HG03066 (cell line): ENCODE data around the gene GNA14.
"Not testable (repeated sequence)": the region's sequence is repeated elsewhere in the genome, so short reads cannot be mapped to it uniquely, and the experiment has no call there.

Experiments
- ATAC-seq: cut with Tn5 transposase; IDR thresholded peaks from one replicate; pipeline ENCODE4 v1.9.1; 2021; ENCODE audit warnings: low read depth; ENCODE audit not compliant: unreplicated experiment

GNA14 gene

DNA sequence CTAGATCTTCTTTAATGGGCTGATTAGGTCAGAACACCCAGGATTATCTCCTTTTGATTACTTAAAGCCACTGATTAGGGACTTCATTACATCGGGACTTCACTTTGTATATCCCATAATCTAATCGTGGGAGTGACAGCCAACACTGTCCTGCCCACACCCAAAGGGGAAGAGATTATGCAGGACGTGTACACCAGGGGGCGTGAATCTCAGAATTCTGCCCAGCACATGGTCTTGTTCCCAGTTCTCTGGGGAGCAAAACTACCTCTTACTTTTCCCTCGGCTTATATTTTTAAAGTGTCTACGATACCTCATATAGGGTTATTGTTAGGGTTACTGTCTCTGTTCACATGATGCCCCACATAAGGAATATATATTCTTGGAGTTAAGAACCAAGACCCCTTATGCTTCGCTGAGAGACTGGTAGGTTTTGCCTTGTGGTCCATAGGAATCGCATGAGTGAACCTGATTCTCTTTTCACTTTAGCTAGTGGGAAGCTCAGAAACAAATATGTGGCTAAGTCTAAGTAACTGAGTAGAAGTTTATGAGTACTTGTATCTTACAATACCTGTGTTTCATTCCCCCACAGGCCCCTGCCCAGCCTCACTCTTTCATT is 192.7 kb downstream of the GNA14 start:
- no peak for ATAC-seq

DNA sequence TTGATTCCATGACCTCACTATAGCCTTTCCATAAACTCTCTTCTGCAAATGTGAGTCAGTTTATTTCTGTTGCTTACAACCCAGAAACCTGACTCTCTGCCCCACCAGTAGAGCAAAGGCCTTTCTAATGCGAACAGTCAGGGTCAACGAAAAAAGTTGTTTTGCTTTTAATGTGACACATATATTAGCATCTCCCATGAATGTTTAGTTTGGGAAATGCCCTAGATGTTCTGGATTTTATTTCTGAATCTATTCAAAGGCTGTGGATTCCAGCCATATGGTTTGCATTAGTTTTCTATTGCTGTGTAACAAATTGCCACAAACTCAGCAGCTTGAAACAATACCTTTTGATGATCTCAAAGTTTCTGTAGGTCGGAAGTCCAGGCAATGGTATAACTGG is 193.5 kb downstream of the GNA14 start:
- ATAC-seq = no peak

DNA sequence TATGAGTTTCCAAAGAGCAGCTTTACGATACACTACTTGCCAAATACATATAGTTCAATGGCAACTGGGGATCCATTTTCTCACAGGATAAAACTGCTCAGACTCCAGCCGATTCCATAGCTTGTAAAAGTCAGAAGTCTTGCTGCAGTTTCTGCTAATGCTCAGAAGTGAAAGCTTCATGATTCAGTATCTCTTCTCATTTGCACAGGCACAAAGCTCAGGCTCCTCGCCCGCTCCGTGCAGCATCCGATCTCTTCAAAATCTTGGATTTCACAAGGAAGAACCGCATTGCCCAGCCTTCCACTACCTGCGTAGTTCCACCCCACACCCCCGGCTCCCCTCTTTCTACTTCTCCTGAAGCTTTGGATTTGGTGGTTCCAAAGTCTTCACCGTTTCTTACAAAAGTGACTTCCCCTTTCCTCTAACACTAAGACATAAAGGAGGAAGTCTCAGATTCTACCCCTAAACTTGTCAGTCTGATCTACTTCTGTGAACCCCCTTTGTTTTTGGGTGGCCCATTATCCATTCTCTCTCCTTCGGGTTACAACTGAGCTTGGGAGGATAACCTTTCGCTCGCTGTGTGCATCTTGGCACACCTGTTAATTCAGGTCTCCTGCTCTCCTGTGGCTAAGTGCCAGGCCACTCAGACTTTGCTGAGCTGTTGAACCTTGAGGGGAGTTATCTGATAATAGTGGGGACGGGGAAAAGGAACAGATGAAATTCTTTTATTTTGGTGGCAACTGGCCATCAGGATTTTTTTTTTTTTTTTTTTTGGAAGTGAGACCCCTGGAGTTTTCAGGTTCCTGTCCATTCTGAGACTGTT is 194.1 kb downstream of the GNA14 start:
- ATAC-seq = no peak

DNA sequence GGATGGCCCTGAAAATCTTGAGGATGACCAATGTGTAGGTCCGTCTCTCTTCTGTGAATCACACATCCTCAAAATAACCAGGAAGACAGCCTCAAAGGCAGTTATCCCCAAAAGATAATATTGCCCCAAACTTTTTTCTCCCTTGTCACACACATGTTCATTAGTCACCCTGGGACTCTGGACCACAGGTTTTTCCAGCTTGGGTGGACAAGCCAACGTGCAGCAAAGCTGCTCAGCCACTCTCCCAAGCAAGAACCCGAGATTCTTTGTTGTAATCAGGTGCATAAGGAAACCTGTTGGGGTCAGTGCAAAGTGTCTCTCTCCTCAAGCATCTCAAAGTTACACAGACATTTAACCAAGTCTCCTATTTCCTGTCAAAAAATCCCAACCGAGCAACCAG is 196.6 kb downstream of the GNA14 start:
- no peak for ATAC-seq

DNA sequence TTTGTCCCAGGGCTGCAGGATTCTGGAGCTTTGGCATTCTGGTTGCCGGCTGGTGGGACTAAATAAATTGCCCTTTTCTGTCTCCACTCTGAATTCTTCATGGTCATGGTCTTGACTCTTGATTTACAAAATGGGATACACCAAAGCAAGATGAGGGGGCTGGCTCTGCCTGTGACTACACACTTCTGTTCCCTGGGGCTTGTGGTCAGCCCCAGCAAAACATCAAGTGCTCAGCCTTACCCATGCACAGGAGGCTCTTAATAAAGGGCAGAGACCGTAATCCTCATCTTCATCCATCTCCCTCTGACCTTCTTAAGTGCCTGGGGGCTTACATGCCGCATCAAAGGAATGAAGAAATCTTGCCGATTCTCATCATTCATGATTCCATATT is 198.0 kb downstream of the GNA14 start:
- no peak for ATAC-seq

DNA sequence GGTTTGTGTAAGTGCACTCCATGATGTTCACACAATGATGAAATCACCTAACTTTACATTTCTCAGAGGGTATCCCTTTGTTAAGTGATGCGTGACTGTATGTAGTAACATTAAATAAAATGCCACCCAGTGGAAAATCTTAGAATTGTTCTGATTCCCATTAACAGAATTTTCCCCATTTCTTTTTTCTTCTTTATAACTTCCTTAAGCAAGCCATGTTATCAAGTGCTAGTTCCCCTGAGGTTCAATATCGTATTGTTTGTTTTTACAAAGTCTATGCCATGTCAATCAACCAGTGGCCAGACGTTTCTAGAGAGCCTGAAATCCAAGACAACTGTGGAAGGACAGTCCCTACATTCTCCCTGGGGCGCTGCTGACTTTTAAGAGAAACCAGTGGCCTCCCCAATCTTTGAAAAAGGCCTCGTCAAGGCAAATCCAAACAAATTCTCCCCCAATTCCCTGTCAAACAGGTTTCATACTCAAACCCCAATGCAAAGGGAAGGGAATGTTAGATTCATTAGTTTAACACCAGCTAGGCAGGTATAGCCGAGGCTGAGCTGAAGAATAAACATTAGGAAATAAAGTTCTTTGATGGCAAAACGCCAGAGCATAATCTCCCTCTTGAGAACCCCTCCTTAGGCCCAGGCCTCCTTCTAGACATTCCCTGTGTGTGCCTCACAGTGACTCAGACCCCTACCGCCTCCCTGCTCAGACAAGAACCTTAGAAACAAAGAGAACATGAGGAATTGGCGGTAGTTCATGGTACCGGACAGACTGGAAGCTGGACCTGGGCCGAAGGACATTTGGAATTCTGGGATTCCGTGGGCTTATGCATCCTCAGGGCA is 198.7 kb downstream of the GNA14 start:
- no peak for ATAC-seq

DNA sequence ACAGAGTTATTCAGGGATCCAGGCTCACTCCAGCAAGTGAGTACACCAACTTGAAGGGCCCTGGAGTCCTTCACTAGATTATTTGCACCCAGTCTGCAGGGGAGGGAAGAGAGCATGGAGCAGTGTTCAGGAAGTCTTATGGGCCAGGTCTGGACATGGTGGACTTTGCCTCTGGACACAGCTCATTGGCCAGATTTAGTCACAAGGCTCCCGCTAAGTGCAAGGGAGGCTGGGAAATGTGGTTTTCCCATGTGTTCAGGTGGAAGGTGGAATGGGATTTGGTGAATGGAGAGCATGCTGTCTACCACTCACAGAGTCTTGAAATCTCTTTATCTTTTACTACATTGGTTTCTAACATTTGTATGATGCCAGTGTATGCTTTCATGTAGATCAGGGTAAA is 200.5 kb downstream of the GNA14 start:
- no peak for ATAC-seq

DNA sequence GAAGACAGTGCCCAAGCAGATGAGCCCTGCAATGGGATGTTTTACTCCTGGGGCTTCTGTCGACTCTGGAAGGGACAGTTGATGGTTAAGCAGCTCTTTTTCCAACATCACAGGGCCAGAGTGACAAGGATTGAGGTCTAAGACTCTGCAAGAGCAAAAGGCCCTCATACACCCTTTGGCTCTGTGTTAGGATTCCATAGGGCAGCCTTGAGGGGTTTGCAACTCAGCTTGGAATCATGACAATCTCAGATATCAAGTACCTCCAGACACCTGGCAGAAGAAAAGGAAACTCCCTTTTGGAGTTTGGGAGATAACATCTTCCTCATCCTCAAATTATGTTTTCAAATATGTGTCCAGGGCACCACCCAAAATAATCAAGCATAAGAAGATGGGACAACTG is 205.7 kb downstream of the GNA14 start:
- ATAC-seq = no peak

DNA sequence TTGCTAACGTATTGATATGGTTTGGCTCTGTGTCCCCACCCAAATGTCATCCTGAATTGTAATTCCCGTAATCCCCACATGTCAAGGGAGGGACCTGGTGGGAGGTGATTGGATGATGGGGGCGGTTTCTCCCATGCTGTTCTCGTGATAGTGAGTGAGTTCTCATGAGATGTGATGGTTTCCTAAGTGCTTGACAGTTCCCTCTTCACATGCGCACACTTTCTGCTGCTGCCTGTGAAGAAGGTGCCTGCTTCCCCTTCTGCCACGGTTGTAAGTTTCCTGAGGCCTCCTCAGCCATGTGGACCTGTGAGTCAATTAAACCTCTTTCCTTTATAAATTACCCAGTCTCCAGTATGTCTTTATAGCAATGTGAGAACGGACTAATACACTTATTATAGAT is 207.0 kb downstream of the GNA14 start:
- not testable (repeated sequence) for ATAC-seq

DNA sequence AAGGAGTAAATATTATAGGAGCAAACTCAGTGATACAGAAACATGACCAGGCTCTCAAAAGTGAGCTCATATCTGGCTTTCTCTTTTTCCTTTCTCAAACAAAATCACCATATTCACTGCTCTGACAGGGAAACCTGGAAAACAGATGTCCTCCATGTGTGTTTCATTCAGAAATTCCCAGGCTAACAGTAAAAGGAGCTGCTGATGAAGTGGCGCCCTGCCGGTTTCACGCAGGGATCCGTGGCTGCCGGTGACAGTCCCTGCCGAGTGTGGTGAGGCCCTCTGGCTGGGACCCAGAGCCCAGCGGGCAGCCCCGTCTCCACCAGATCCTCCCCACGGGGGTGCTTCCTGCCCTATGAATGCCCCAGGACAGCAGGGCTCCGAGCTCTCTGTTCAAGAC is 208.1 kb downstream of the GNA14 start:
- ATAC-seq = no peak

DNA sequence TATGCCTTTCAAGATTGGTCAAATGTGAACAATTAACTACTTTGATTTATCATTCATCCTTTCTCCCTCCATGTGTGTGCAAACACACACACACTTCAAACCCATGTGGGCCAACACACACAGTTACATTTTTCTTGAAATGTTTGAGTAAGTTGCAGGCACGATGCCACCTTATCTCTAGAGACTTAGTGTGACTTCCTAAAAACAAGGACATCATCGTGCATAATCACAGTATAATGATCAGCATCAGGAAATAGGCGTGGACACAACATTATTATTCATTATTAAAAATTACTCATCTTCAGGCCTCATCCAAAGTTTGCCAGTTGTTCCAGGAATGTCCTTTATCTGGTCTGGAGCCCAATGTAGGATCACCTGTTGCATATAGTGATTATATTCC is 209.5 kb downstream of the GNA14 start:
- ATAC-seq = no peak

DNA sequence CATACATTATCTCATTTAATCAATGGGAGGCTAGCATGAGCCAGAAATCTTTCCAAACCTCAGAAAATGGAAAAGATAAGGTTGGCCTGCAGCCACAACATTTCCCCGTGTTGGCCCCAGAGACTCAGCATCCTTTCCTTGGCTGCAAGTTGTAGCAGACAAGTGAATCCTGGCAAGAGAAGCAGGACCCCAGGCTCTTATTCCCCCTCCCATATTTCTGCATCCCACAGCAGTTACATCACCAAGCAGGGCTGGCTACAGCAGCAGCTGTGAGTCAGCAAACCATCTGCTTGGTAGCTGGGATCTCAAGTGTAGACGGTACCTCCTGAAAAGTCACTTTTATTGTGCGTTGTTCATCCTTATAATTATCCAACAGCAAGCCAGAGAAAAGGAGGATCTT is 212.4 kb downstream of the GNA14 start:
- no peak for ATAC-seq

DNA sequence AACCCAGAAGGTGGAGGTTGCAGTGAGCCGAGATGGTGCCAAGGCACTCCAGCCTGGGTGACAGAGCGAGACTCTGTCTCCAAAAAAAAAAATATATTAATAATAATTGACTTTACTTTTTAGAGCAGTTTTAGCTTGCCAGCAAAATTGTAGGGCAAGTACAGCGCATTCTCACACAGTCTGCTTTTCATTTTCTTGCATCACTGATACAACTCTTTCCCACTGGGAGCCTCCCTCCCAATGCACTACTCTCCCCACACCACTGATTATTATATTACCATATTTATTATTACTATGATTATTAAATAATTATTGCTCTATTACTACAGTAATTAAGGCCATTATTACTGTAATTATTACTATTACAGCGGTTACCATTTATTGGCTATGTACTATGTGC is 212.8 kb downstream of the GNA14 start:
- no peak for ATAC-seq

DNA sequence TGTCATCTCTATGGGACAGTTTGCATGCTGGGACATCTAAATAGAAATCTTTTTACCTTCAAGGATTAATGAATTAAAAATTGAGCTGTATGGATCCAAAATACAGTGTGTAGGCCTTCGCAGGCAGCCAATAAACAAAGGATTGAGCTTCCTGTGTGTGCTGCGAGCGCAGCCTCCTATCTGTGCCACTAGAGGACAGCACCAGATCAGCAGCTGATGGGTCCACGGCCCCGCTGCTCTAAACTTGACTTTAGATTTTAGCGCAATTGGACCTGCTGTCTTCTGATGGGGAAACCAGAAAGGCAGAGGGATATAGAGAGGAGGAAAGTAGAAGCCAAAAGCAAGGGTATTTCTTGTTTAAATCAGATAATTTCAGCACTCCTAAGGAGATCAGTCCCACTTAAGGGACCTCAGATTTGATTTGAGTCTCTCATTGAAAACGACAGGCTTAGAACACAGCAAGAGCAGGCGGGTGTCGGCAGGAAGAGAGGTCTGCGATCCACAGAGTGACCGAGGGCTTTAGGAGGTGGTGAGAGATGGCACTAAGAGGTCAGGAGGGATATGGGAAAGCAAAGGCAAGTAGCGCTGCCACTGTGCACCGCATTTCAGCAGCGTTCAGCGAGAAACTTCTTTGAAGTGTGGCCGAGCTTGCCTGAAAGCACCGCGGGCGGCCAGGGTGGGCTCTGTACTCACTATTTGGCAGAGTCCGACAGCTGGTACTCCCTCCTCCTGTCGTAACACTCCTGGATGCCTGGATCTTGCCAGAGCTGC is 214.3 kb downstream of the GNA14 start:
- peak; percentile 80 for ATAC-seq

DNA sequence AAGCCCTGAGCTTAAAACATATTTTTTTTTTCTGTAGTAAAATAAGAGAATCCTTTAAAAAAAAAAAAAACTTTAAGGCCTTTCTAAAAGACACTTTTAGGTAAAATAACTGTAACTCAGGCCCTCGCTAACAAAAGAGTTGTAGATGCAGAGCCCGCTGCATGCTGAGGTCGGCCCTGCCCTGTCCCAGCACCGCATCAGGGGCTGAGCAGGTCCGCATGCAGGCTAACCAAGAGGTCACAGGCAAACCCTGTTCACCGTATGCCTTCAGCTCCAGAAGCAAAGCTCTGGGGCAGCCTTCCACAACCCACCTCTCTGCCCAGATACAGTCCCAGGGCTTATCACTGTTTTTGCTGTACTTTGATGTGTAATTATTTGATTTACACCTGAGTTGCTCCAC is 216.1 kb downstream of the GNA14 start:
- ATAC-seq = no peak

DNA sequence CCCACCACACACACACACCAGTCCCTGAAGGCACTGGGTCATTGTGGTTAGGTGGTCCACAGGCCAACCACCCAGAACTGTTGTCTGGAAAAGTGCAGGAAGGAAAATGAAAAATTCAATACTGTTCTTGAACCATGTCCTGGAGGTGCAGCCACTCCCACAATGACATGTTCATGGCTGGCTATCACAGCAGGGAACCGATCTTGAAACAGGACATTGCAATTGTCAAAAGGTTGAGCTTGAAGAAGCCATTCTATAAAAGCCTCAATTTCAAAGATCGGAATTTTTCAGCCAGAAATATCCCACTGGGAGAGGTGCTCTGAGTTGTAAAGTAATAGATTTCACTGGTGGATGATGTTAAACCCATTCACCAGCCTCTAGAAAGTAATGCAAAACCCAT is 218.2 kb downstream of the GNA14 start:
- no peak for ATAC-seq

DNA sequence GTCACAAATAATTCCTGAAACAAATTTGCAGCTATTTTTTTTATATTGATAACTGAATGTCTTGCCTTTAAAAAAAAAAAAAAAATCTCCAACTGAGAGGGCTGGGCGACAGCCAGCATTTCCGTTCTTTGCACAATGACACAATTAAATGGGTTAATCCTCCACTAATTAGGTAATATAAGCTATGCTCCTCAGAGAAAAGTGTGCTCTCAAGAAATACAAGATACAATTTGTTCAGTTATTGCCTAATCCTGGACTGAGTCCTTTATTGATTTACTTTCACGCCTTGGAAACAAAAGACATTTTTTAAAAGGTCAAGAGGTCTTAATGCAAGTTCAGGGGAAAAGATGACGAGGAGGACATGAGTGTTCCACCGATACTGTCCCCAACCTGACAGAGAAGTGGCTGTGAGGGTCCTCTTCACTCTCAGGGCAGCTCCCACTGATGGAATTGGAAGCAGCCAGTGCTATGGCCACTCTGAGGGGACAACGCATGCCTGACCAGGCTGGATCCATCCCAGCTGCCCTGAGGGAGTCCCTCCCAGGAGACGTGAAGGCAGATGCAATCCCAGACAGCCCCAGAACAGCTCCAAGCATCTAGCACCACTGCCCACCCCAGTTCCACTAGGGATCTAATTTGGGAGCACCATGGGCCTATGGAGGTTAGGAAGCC is 220.7 kb downstream of the GNA14 start:
- ATAC-seq = no peak

DNA sequence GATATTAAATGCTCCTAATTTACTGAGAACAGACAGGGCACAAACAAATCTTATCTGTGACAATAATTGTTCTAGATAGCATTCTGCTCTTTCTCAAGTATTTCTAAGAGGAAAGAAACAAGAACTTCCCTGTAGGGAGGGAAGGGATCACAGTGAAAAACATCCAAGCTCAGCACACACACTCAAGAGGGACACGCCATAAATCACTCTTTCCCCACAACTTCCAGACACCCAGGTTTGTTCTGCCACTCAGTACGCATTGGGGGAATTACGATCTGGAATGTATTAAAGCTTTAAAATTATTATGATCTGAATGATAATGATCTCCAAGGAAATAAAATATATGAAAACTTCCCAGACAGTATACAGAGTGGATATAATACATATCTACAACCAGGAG is 221.4 kb downstream of the GNA14 start:
- no peak for ATAC-seq

DNA sequence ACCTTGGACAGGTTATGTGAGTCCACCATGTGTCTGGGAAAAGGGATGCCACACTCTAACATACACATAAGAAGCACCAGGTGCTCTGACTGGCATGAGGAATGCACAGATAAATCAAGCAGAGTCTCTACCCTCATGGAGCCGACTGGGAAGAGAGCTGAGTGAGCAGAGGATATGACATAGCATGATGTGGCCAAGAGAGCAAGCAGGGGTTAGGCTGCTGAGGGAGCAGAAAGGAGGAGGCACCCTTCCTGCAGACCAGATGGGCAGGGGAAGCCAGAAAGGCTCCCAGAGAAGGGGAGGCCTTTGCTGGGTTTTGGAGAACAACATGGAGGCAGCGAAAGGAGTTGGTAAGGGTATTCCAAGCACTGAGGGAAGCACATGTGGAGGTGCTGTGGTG is 223.1 kb downstream of the GNA14 start:
- no peak for ATAC-seq

DNA sequence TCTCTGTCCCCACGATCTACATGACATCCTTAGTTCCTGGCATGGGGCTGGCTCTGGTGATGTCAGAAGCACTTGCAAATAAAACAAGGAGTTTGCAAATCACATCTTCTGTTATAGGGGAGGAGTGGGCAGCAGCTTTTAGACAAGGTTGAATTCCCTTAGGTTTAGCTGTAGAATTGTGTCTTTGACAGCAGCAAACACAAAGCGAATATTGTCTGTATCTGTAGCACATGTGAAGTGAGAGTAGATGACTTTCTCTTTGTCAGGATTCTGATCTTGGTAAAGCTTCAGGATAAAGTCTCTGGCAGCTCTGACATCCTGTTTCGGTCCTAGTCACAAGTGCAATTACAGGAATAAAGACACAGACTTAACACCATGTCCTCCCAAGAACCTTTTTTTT is 224.3 kb downstream of the GNA14 start:
- no peak for ATAC-seq
